HG03108 (cell line): Measurements from ENCODE around the gene ELP2.
"Not testable (repeated sequence)": the region's sequence is repeated elsewhere in the genome, so short reads cannot be mapped to it uniquely, and the experiment has no call there.

Experiments used
- ATAC-seq: cut with Tn5 transposase; IDR thresholded peaks from one replicate; pipeline ENCODE4 v1.9.1; 2021; ENCODE audit warnings: moderate library complexity; ENCODE audit not compliant: unreplicated experiment

ELP2 gene

GRCh38 chr18:36157441-36157840 lies 27.7 kb downstream of the ELP2 start:
- ATAC-seq, result no peak

- ATAC-seq, result no peak
These were observed 28.7 kb downstream of the ELP2 start for GRCh38 chr18:36158266-36158867.

- no peak for ATAC-seq
These were observed 31.3 kb downstream of the ELP2 start for GRCh38 chr18:36160959-36161371.

- no peak for ATAC-seq
These were observed 33.3 kb downstream of the ELP2 start for GRCh38 chr18:36162981-36163380.

- ATAC-seq, result no peak
These were observed 38.1 kb downstream of the ELP2 start for GRCh38 chr18:36167692-36168218.

GRCh38 chr18:36168296-36168695 lies 38.6 kb downstream of the ELP2 start:
- ATAC-seq, result not testable (repeated sequence)

GRCh38 chr18:36169938-36170337 lies 40.2 kb downstream of the ELP2 start:
- ATAC-seq, result no peak

- ATAC-seq, result no peak
These were observed 45.8 kb downstream of the ELP2 start for GRCh38 chr18:36175481-36175880.

- no peak for ATAC-seq
These were observed 46.5 kb downstream of the ELP2 start for GRCh38 chr18:36176177-36176584.

- no peak for ATAC-seq
These were observed 47.0 kb downstream of the ELP2 start for GRCh38 chr18:36176711-36177110.

GRCh38 chr18:36177913-36178312 lies 48.2 kb downstream of the ELP2 start:
- ATAC-seq, result no peak

- no peak for ATAC-seq
These were observed 50.1 kb downstream of the ELP2 start for GRCh38 chr18:36179562-36180355.

GRCh38 chr18:36181441-36181840 lies 51.7 kb downstream of the ELP2 start:
- no peak for ATAC-seq

GRCh38 chr18:36181898-36182506 lies 52.3 kb downstream of the ELP2 start:
- no peak for ATAC-seq

GRCh38 chr18:36183033-36183432 lies 53.3 kb downstream of the ELP2 start:
- no peak for ATAC-seq

- ATAC-seq, result no peak
These were observed 54.3 kb downstream of the ELP2 start for GRCh38 chr18:36183987-36184386.

- no peak for ATAC-seq
These were observed 55.5 kb downstream of the ELP2 start for GRCh38 chr18:36185157-36185556.

- ATAC-seq, result no peak
These were observed 56.3 kb downstream of the ELP2 start for GRCh38 chr18:36185901-36186460.

- ATAC-seq, result no peak
These were observed 56.9 kb downstream of the ELP2 start for GRCh38 chr18:36186461-36187192.

- ATAC-seq, result peak; percentile 77
These were observed 57.6 kb downstream of the ELP2 start, which contains the start of gene MOCOS for GRCh38 chr18:36187193-36187825. Gene MOCOS (plus strand): TSS chr18:36187497. CDS start chr18:36187540, 43 bp downstream.
